ENCODE results near the gene TXNDC12.

DNA sequence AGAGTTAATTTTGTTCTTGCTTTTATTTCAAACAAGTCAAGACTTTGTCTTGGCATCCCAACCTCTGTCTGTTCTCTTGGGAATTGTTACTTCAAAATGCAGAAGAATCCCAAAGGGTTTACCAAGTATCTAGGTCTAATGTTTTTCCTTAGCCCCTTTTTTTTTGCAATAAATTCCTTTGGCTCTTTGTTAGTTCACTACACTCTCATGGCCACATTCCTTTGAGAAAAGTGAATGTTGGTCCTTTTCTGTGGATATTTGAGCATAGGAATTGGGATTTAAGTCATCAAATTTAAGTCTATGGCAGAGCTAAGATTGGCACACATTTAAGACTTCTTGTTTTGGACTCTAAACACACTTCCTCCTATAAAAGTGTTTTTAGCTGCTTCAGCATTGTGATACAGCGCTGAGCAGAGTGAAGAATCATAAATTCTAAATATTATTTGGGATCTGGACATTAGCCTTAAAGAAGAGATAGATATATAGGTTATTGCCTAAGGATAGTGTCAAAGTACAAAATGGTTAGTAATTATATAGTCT, 3.0 kb upstream of the TXNDC12 start:
- no peak for TF ChIP-seq POLR2A (IDR thresholded peaks at IDR 0.05)
- TF ChIP-seq, protein P1, sequence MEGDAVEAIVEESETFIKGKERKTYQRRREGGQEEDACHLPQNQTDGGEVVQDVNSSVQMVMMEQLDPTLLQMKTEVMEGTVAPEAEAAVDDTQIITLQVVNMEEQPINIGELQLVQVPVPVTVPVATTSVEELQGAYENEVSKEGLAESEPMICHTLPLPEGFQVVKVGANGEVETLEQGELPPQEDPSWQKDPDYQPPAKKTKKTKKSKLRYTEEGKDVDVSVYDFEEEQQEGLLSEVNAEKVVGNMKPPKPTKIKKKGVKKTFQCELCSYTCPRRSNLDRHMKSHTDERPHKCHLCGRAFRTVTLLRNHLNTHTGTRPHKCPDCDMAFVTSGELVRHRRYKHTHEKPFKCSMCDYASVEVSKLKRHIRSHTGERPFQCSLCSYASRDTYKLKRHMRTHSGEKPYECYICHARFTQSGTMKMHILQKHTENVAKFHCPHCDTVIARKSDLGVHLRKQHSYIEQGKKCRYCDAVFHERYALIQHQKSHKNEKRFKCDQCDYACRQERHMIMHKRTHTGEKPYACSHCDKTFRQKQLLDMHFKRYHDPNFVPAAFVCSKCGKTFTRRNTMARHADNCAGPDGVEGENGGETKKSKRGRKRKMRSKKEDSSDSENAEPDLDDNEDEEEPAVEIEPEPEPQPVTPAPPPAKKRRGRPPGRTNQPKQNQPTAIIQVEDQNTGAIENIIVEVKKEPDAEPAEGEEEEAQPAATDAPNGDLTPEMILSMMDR (IDR thresholded peaks at IDR 0.05) = no peak

Measured in right lobe of liver (tissue), 4 donors.